GM12878 (cell line): Measurements from ENCODE around the gene B3GNT7.

ENCODE experiments used
- CEBPB ChIP-seq, 2 experiments: fragments of 150-350 bp in 1 of 2; IDR thresholded peaks; 2 replicates each; pipeline ENCODE4 v1.6.1; 2012 to 2014; ENCODE audit warnings: low read depth in 2 of 2, low read length in 2 of 2, borderline replicate concordance in 1 of 2, inconsistent platforms in 1 of 2
- CTCF ChIP-seq, 3 experiments: IDR thresholded peaks in 2 of 3; conservative IDR thresholded peaks in 1 of 3; 2 replicates each; pipeline ENCODE4 v1.5.1; 2011; ENCODE audit warnings: low read depth in 3 of 3, low read length in 3 of 3, mild to moderate bottlenecking in 3 of 3, control low read depth in 2 of 3, moderate library complexity in 2 of 3, inconsistent platforms in 1 of 3, mixed read lengths in 1 of 3; ENCODE audit not compliant: control insufficient read depth in 2 of 3, insufficient read depth in 1 of 3; ENCODE audit errors: extremely low read depth in 1 of 3
- CUX1 ChIP-seq: IDR thresholded peaks from 2 replicates; pipeline ENCODE4 v1.6.1; 2012; ENCODE audit warnings: improper control_type of control experiment, low read depth, low read length; ENCODE audit not compliant: insufficient replicate concordance
- EGR1 ChIP-seq, 2 experiments: IDR thresholded peaks; 1 replicate in 1 of 2; 2 replicates in 1 of 2; pipeline ENCODE4 v1.6.1; 2011 to 2012; ENCODE audit warnings: low read depth in 2 of 2, low read length in 2 of 2, borderline replicate concordance in 1 of 2, mild to moderate bottlenecking in 1 of 2, moderate library complexity in 1 of 2
- NR2C2 ChIP-seq: IDR thresholded peaks from 2 replicates; pipeline ENCODE4 v1.6.1; 2011; ENCODE audit warnings: borderline replicate concordance, low read depth; ENCODE audit not compliant: control insufficient read depth, insufficient read length
- SKIL ChIP-seq: fragments of 450-650 bp; IDR thresholded peaks from 2 replicates; pipeline ENCODE4 v1.6.1; 2017; ENCODE audit warnings: mild to moderate bottlenecking, low read depth, inconsistent platforms; ENCODE audit not compliant: poor library complexity, severe bottlenecking

GRCh38 chr2:231429152-231429551, 33.6 kb downstream of the B3GNT7 start:
- TF ChIP-seq CTCF (IDR thresholded peaks at IDR 0.05 in 2 of 3, conservative IDR thresholded peaks at IDR 0.05 in 1 of 3; ENCODE audit: control insufficient read depth in 2 of 3, extremely low read depth in 1 of 3, insufficient read depth in 1 of 3, low read depth in 3 of 3, low read length in 3 of 3), result no peak
- TF ChIP-seq SKIL, result no peak
- TF ChIP-seq NR2C2, result no peak
- TF ChIP-seq EGR1 (IDR thresholded peaks at IDR 0.05; ENCODE audit: borderline replicate concordance in 1 of 2, low read depth in 2 of 2, low read length in 2 of 2), result no peak
- no peak for TF ChIP-seq CEBPB (IDR thresholded peaks at IDR 0.05; ENCODE audit: borderline replicate concordance in 1 of 2, low read depth in 2 of 2, low read length in 2 of 2)
- no peak for TF ChIP-seq CUX1
